ENCODE measurements around the gene MAST3. TPM values are rescaled to one million over a fixed set of nuclear protein-coding genes. Genes with fewer than 3 reads are reported as not detected.

MAST3 gene
- total and polyA plus RNA-seq, 2 of the 13 experiments (the other 11 are each of a cell fraction or from before 2014, with no cell fraction given), result 4.1 to 4.6 TPM

DNA sequence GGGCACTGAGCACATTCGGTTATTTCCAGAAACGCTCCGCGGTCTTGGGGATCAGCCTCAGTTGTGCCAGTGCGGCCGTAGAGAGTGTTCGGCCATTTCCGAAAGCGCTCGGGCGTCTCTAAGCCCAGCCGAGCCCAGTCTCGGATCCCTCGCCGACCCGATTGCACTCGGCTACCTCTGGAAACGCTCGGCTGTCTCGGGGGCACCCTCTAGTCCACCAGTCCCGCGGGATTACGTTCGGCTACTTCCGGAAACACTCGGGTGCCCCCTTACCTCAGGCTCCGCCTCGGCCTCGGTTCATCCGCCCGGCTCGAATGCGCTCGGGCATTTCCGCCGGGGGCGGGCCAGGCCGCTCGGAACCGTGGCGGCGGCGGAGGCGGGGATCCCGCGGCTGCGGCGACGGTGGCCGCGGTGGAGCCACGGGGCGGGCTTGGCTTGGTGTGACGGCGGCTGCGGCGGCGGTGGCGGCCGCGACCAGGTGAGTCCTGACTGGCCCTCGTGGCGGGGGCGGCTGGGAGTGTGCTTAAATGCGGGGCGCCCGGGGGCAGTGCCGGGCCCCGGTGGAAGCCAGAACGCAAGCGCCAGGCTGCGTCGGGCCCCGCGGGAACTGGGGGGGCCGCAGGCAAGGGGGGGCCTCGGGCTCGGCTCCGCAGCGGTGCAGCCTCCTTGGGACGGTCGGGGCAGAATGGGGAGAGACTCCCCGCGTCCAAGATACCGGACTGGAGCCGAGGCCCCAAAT, 55.4 kb downstream of the MAST3 start, which contains the start of gene PIK3R2 (continued):
- TF ChIP-seq JUND (CRISPR knock-in tag; IDR thresholded peaks at IDR 0.05) (0 out of 2 replicates have a peak, but pooled peaks have one; percentile 30), ISX (CRISPR knock-in tag; conservative IDR thresholded peaks at IDR 0.05) (no peak), POLR2A (IDR thresholded peaks at IDR 0.05; ENCODE audit: insufficient read depth in 1 of 2, low read depth in 2 of 2, low read length in 2 of 2) (peak in 1 of 2 experiments; percentile 70; a peak in 2 of 4 replicates), ARNT (IDR thresholded peaks at IDR 0.05) (no peak), SRF (IDR thresholded peaks at IDR 0.05; ENCODE audit: low read depth, low read length) (no peak), RARA (CRISPR knock-in tag; IDR thresholded peaks at IDR 0.05) (no peak), PLRG1 (conservative IDR thresholded peaks at IDR 0.05) (no peak), ZNF446 (CRISPR knock-in tag; IDR thresholded peaks at IDR 0.05) (no peak), PAF1 (CRISPR knock-in tag; IDR thresholded peaks at IDR 0.05) (no peak), SSRP1 (CRISPR knock-in tag; IDR thresholded peaks at IDR 0.05) (no peak)
- TF ChIP-seq, protein P1, sequence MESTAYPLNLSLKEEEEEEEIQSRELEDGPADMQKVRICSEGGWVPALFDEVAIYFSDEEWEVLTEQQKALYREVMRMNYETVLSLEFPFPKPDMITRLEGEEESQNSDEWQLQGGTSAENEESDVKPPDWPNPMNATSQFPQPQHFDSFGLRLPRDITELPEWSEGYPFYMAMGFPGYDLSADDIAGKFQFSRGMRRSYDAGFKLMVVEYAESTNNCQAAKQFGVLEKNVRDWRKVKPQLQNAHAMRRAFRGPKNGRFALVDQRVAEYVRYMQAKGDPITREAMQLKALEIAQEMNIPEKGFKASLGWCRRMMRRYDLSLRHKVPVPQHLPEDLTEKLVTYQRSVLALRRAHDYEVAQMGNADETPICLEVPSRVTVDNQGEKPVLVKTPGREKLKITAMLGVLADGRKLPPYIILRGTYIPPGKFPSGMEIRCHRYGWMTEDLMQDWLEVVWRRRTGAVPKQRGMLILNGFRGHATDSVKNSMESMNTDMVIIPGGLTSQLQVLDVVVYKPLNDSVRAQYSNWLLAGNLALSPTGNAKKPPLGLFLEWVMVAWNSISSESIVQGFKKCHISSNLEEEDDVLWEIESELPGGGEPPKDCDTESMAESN (CRISPR knock-in tag; conservative IDR thresholded peaks at IDR 0.05), result peak; percentile 36; the same call in 1 of the 2 replicates
- TF ChIP-seq, protein P2, sequence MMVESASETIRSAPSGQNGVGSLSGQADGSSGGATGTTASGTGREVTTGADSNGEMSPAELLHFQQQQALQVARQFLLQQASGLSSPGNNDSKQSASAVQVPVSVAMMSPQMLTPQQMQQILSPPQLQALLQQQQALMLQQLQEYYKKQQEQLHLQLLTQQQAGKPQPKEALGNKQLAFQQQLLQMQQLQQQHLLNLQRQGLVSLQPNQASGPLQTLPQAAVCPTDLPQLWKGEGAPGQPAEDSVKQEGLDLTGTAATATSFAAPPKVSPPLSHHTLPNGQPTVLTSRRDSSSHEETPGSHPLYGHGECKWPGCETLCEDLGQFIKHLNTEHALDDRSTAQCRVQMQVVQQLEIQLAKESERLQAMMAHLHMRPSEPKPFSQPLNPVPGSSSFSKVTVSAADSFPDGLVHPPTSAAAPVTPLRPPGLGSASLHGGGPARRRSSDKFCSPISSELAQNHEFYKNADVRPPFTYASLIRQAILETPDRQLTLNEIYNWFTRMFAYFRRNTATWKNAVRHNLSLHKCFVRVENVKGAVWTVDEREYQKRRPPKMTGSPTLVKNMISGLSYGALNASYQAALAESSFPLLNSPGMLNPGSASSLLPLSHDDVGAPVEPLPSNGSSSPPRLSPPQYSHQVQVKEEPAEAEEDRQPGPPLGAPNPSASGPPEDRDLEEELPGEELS (CRISPR knock-in tag; IDR thresholded peaks at IDR 0.05), result no peak
- TF ChIP-seq, protein P3, sequence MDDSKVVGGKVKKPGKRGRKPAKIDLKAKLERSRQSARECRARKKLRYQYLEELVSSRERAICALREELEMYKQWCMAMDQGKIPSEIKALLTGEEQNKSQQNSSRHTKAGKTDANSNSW (CRISPR knock-in tag; IDR thresholded peaks at IDR 0.05; ENCODE audit: borderline replicate concordance), result no peak
- TF ChIP-seq, protein P4, sequence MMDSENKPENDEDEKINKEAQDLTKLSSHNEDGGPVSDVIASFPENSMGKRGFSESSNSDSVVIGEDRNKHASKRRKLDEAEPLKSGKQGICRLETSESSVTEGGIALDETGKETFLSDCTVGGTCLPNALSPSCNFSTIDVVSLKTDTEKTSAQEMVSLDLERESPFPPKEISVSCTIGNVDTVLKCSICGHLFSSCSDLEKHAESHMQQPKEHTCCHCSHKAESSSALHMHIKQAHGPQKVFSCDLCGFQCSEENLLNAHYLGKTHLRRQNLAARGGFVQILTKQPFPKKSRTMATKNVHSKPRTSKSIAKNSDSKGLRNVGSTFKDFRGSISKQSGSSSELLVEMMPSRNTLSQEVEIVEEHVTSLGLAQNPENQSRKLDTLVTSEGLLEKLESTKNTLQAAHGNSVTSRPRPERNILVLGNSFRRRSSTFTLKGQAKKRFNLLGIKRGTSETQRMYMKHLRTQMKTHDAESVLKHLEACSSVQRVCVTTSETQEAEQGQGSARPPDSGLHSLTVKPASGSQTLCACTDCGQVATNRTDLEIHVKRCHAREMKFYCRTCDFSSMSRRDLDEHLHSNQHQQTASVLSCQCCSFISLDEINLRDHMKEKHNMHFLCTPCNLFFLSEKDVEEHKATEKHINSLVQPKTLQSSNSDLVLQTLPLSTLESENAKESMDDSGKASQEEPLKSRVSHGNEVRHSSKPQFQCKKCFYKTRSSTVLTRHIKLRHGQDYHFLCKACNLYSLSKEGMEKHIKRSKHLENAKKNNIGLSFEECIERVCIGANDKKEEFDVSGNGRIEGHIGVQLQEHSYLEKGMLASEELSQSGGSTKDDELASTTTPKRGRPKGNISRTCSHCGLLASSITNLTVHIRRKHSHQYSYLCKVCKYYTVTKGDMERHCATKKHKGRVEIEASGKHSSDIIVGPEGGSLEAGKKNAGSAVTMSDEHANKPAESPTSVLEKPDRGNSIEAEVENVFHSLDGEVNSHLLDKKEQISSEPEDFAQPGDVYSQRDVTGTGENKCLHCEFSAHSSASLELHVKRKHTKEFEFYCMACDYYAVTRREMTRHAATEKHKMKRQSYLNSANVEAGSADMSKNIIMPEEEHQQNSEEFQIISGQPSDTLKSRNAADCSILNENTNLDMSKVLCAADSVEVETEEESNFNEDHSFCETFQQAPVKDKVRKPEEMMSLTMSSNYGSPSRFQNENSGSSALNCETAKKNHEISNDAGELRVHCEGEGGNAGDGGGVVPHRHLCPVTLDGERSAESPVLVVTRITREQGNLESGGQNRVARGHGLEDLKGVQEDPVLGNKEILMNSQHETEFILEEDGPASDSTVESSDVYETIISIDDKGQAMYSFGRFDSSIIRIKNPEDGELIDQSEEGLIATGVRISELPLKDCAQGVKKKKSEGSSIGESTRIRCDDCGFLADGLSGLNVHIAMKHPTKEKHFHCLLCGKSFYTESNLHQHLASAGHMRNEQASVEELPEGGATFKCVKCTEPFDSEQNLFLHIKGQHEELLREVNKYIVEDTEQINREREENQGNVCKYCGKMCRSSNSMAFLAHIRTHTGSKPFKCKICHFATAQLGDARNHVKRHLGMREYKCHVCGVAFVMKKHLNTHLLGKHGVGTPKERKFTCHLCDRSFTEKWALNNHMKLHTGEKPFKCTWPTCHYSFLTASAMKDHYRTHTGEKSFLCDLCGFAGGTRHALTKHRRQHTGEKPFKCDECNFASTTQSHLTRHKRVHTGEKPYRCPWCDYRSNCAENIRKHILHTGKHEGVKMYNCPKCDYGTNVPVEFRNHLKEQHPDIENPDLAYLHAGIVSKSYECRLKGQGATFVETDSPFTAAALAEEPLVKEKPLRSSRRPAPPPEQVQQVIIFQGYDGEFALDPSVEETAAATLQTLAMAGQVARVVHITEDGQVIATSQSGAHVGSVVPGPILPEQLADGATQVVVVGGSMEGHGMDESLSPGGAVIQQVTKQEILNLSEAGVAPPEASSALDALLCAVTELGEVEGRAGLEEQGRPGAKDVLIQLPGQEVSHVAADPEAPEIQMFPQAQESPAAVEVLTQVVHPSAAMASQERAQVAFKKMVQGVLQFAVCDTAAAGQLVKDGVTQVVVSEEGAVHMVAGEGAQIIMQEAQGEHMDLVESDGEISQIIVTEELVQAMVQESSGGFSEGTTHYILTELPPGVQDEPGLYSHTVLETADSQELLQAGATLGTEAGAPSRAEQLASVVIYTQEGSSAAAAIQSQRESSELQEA (CRISPR knock-in tag; IDR thresholded peaks at IDR 0.05; ENCODE audit: not compliant biosample characterization), result no peak

Measured in HepG2 (cell line).